ENCODE measurements around the gene NCMAP. TPM values are rescaled to one million over a fixed set of nuclear protein-coding genes. Genes with fewer than 3 reads are reported as not detected.

Gene NCMAP
- total RNA-seq: not detected in 2 replicates
- long read RNA-seq: 0 reads

DNA sequence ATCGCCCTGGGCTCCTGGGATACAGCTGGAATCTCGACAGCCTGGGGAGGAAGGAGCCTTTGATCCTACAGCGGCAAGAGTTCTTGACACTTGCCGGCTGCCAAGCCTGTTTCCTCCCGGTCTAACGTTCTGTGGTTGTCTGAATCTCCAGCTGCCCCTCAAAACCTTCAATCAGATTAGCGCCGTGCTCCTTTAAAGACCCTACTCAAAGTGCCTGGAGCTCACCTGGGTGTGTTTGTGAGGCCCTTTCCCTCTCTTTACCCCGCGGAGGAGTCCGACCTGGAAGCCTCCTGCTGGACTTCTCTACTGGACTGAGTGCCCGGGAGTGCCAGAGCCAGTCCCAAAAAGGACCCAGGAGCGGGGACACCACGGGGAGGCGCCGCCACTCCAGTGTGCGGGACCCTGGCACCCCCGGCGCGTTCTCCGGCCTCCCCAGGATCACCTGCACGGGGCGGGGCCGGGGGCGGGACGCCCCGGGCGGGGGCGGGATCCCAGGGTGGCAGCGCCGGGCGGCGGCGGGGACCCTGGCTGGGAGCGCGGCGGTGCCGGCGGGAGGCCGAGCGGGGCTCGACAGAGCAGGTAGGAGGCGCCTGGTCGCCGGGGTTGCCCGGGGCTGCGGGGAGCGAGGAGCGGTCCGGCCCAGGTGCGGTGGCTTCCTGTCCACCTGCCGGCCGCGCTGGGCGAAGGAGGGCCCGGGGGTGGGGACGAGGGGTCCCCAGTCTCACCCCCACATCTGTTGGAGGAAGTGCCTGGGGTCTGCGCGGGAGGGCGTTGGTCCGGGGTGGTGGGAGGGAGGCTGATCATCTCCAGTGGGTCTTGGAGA lies at the start of gene NCMAP:
Gene NCMAP (plus strand): TSS at position 497 of the 823 bp plus-strand sequence. CDS start 39,344 bp downstream, outside the sequence.
- H3K4me3 Mint-ChIP-seq (ENCODE audit: unreplicated experiment): no peak within 1 kb of the TSS
- H3K27me3 Mint-ChIP-seq (ENCODE audit: unreplicated experiment): peaks cover 30% of the 10 kb centered on the region
- TF ChIP-seq, protein P1, sequence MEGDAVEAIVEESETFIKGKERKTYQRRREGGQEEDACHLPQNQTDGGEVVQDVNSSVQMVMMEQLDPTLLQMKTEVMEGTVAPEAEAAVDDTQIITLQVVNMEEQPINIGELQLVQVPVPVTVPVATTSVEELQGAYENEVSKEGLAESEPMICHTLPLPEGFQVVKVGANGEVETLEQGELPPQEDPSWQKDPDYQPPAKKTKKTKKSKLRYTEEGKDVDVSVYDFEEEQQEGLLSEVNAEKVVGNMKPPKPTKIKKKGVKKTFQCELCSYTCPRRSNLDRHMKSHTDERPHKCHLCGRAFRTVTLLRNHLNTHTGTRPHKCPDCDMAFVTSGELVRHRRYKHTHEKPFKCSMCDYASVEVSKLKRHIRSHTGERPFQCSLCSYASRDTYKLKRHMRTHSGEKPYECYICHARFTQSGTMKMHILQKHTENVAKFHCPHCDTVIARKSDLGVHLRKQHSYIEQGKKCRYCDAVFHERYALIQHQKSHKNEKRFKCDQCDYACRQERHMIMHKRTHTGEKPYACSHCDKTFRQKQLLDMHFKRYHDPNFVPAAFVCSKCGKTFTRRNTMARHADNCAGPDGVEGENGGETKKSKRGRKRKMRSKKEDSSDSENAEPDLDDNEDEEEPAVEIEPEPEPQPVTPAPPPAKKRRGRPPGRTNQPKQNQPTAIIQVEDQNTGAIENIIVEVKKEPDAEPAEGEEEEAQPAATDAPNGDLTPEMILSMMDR (IDR thresholded peaks at IDR 0.05): no peak
- H3K36me3 Mint-ChIP-seq (ENCODE audit: unreplicated experiment): no peaks in the 10 kb centered on the region
- H3K4me1 Mint-ChIP-seq (ENCODE audit: unreplicated experiment): peaks cover 14% of the 10 kb centered on the region
- H3K9me3 Mint-ChIP-seq (ENCODE audit: unreplicated experiment): no peaks in the 10 kb centered on the region
- no peak for DNase-seq (ENCODE audit: extremely low spot score, unreplicated experiment)
- H3K27ac Mint-ChIP-seq (ENCODE audit: unreplicated experiment): no peak within 1 kb of the TSS

DNA sequence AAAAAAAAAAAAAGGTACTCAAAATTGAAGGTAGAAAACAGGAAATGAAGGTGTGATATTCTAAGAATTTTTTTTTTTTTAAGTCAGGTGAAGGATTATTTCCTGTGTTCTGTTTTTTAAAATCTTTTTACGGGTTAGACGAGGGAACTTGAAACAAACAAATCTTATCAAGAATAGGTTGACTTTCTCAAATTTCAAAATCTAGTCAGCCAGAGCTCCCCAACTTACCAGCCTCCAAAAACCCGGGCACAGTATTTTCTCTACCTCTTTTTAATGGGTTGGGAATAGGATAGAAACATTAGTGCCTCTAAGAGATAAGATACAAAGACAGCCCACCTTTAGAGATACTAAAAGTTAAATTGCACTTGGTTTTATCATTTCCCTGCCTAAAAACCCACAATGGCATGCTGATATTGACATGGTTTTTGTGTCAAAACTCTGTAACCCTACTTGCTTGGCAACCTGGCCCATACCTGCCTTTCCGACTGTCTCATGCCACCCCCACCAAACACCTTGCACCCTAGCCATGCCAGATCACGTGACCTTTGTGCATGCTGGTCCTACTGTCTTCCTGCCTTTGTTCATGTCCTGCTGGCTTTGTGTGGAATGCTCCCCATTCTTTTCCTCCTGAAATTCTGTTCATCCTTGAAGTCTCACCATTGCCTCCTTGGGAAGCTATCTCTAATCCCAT lies 49.1 kb upstream of the NCMAP start:
- Mint-ChIP-seq H3K4me1 (ENCODE audit: unreplicated experiment) (peaks cover 15% of the 10 kb centered on the region), H3K27me3 (ENCODE audit: unreplicated experiment) (no peaks in the 10 kb centered on the region), H3K9me3 (ENCODE audit: unreplicated experiment) (peaks cover 6% of the 10 kb centered on the region), H3K27ac (ENCODE audit: unreplicated experiment) (no peak overlapping the region), H3K36me3 (ENCODE audit: unreplicated experiment) (peaks cover 3% of the 10 kb centered on the region), H3K4me3 (ENCODE audit: unreplicated experiment) (no peak overlapping the region)
- TF ChIP-seq, protein P1 (IDR thresholded peaks at IDR 0.05): no peak
- no peak for DNase-seq (ENCODE audit: extremely low spot score, unreplicated experiment)

GRCh38 chr1:24507405-24507804 lies 48.5 kb upstream of the NCMAP start:
- peaks cover 6% of the 10 kb centered on the region for H3K9me3 Mint-ChIP-seq (ENCODE audit: unreplicated experiment)
- peaks cover 3% of the 10 kb centered on the region for H3K36me3 Mint-ChIP-seq (ENCODE audit: unreplicated experiment)
- TF ChIP-seq, protein P1 (IDR thresholded peaks at IDR 0.05): no peak
- H3K27me3 Mint-ChIP-seq (ENCODE audit: unreplicated experiment): no peaks in the 10 kb centered on the region
- no peak overlapping the region for H3K27ac Mint-ChIP-seq (ENCODE audit: unreplicated experiment)
- H3K4me1 Mint-ChIP-seq (ENCODE audit: unreplicated experiment): peaks cover 13% of the 10 kb centered on the region
- DNase-seq (ENCODE audit: extremely low spot score, unreplicated experiment): no peak
- H3K4me3 Mint-ChIP-seq (ENCODE audit: unreplicated experiment): no peak overlapping the region

DNA sequence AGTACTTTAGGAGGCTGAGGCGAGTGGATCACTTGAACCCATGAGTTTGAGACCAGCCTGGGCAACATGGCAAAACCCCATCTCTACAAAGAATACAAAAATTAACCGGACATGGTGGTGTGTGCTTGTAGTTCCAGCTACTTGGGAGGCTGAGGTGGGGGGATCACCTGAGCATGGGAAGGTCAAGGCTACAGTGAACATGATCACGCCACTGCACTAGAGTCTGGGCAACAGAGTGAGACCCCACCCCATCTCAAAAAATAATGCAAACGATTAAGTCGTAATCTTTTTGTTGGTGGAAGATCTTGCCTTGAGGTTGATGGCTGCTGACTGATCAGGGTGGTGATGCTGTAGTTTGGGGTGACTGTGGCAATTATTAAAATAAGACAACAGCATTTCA lies 47.0 kb upstream of the NCMAP start:
- Mint-ChIP-seq H3K4me3 (ENCODE audit: unreplicated experiment) (no peak overlapping the region), H3K9me3 (ENCODE audit: unreplicated experiment) (peaks cover 6% of the 10 kb centered on the region), H3K4me1 (ENCODE audit: unreplicated experiment) (peaks cover 6% of the 10 kb centered on the region), H3K27ac (ENCODE audit: unreplicated experiment) (no peak overlapping the region), H3K36me3 (ENCODE audit: unreplicated experiment) (peaks cover 3% of the 10 kb centered on the region), H3K27me3 (ENCODE audit: unreplicated experiment) (no peaks in the 10 kb centered on the region)
- DNase-seq (ENCODE audit: extremely low spot score, unreplicated experiment): no peak
- TF ChIP-seq, protein P1 (IDR thresholded peaks at IDR 0.05): no peak

DNA sequence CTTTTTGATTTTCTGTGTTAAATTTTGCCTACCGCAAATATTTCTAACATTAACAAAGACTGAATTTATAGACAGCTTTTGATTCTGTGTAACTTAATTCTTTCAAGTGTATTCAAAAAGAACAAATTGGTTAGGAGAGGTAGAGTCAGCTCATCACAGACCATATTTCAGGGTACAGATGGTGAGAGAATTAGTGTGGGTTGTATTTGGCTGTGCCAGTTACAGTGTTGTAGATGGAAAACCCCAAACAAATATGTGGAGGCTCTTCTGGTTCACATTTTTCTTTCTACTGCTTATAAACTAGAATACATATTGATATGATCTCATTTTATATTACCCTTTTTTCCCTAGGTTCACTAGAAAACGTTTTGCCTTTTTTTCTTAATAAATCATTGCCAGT lies 42.2 kb upstream of the NCMAP start:
- no peak overlapping the region for H3K27ac Mint-ChIP-seq (ENCODE audit: unreplicated experiment)
- H3K9me3 Mint-ChIP-seq (ENCODE audit: unreplicated experiment): peaks cover 6% of the 10 kb centered on the region
- H3K27me3 Mint-ChIP-seq (ENCODE audit: unreplicated experiment): no peaks in the 10 kb centered on the region
- H3K4me1 Mint-ChIP-seq (ENCODE audit: unreplicated experiment): peaks cover 13% of the 10 kb centered on the region
- H3K4me3 Mint-ChIP-seq (ENCODE audit: unreplicated experiment): no peak overlapping the region
- H3K36me3 Mint-ChIP-seq (ENCODE audit: unreplicated experiment): peaks cover 9% of the 10 kb centered on the region
- no peak for DNase-seq (ENCODE audit: extremely low spot score, unreplicated experiment)
- TF ChIP-seq, protein P1 (IDR thresholded peaks at IDR 0.05): no peak
